ENCODE results near the gene TRIM71. TPM values are rescaled to one million over a fixed set of nuclear protein-coding genes. Genes with fewer than 3 reads are reported as not detected.
A peak's percentile ranks its signal among the peaks of the same experiment; 100 is the strongest.
"Not testable (repeated sequence)": the region's sequence is repeated elsewhere in the genome, so short reads cannot be mapped to it uniquely, and the experiment has no call there.

The TRIM71 gene
- total and polyA plus RNA-seq, 12 donors: 0.03 to 0.25 (median 0.17) TPM; not detected in 8

DNA sequence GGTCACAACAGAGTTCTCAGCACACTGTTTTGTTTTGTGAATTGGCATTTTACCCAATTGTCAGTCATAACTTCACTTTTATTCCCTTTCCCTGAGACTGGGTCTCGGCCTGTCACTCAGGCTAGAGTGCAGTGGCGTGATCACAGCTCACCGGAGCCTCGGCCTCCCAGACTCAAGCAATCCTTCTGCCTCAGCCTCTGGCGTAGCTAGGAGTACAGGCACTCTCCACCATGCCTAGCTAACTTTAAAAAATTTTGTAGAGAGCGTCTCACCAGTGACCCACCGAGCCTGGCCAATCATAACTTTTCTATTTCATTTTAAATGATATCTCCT is 26.5 kb downstream of the TRIM71 start:
- Histone ChIP-seq H3K4me3 (no peak overlapping the region), H3K27me3 (no peaks in the 10 kb centered on the region), H3K27ac (no peak overlapping the region), H3K36me3 (replicated peaks in 1 of 2) (no peaks in the 10 kb centered on the region), H3K9me3 (replicated peaks in 1 of 3) (no peaks in the 10 kb centered on the region), H3K4me1 (replicated peaks in 1 of 2) (peaks cover 0 to 5% of the 10 kb centered on the region in 2 donors)
- no peak for DNase-seq
- WGBS, 4 donors: 93 to 98% (median 96%) methylated on average over 7 of the region's 7 CpGs
- intact Hi-C loops (cut with DNase I): no loop called here
- TF ChIP-seq CTCF (IDR thresholded peaks at IDR 0.05) (no peak), POLR2A (IDR thresholded peaks at IDR 0.05) (no peak)

DNA sequence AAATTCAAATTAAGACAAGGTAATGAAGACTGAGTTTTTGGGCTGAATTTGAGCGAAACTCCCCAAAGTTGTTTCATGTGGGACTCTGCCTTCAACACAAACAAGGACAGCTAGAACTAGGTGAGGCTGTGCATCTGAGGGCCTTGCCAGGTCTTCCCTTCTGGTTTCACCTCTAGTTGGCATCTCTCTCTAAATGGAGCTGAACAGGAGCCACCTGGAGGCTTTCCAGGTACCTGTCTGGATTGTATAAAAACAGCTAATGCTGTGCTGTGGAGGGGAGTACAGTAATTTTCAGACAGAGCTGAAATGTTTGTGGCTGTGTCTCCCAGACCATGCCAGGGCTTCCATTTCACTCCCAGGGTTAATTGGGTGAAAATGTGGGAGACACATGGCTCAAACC is 27.1 kb downstream of the TRIM71 start:
- intact Hi-C loops (cut with DNase I): no loop called here
- DNase-seq: no peak
- H3K27me3 ChIP-seq: no peaks in the 10 kb centered on the region
- H3K4me3 ChIP-seq: no peak overlapping the region
- 96 to 100% (median 99%) methylated on average over 1 of the region's 1 CpG for WGBS, 4 donors
- TF ChIP-seq CTCF (IDR thresholded peaks at IDR 0.05) (no peak), POLR2A (IDR thresholded peaks at IDR 0.05) (no peak)
- H3K36me3 ChIP-seq (replicated peaks in 1 of 2): no peaks in the 10 kb centered on the region
- H3K27ac ChIP-seq: no peak overlapping the region
- no peaks in the 10 kb centered on the region for H3K9me3 ChIP-seq (replicated peaks in 1 of 3)
- H3K4me1 ChIP-seq (replicated peaks in 1 of 2): peaks cover 0 to 5% of the 10 kb centered on the region in 2 donors

DNA sequence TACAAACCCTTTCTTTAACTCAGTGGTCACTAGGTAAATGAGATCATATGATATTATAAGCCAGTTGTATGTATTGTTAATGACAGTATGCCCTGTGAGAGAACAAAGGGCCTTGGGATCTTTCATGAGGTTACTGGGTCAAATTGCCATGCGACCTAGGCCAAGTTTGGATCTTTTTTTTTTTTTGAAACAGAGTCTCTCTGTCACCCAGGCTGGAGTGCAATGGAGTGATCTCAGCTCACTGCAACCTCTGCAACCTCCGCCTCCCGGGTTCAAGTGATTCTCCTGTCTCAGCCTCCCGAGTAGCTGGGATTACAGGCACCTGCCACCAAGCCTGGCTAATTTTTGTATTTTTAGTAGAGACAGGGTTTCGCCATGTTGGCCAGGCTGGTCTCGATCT is 27.7 kb downstream of the TRIM71 start:
- intact Hi-C loops (cut with DNase I); H3K27ac ChIP-seq; H3K27me3 ChIP-seq; DNase-seq; H3K9me3 ChIP-seq (replicated peaks in 1 of 3); H3K36me3 ChIP-seq (replicated peaks in 1 of 2); H3K4me3 ChIP-seq; H3K4me1 ChIP-seq (replicated peaks in 1 of 2): not testable (repeated sequence)
- WGBS, 4 donors: 88 to 96% (median 91%) methylated on average over 6 of the region's 6 CpGs

- 88 to 94% (median 91%) methylated on average over 15 of the region's 15 CpGs for WGBS, 4 donors
- H3K27ac ChIP-seq; DNase-seq; intact Hi-C loops (cut with DNase I); H3K9me3 ChIP-seq (replicated peaks in 1 of 3); H3K4me1 ChIP-seq (replicated peaks in 1 of 2); H3K36me3 ChIP-seq (replicated peaks in 1 of 2); H3K27me3 ChIP-seq; H3K4me3 ChIP-seq: not testable (repeated sequence)
Measured at GRCh38 chr3:32847045-32847444, 29.2 kb downstream of the TRIM71 start.

DNA sequence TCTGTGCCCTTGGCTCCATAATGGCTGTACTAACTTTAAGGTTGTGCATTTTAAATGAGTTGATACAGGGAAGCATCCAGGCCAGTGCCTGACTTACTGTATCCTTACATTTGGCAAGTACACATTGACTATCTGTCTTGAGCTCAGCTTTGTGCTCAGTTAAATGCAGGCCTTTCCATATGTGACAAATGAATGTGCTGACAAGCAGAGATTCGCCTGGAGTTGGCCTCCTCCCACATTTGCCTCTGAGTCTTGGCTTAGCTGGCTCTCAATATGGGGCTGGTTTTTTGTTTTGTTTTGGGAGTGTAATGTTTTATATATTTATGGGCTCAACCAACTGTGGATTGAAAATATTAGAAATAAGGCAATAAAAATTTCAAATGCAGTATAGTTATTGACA is 29.7 kb downstream of the TRIM71 start:
- H3K27me3 ChIP-seq: no peaks in the 10 kb centered on the region
- peaks cover 0 to 5% of the 10 kb centered on the region in 2 donors for H3K4me1 ChIP-seq (replicated peaks in 1 of 2)
- H3K27ac ChIP-seq: no peak overlapping the region
- no peak for TF ChIP-seq CTCF (IDR thresholded peaks at IDR 0.05)
- TF ChIP-seq POLR2A (IDR thresholded peaks at IDR 0.05): no peak
- intact Hi-C loops (cut with DNase I): no loop called here
- no peak overlapping the region for H3K4me3 ChIP-seq
- WGBS, 4 donors: 34 to 57% (median 44%) methylated on average over 1 of the region's 1 CpG
- H3K36me3 ChIP-seq (replicated peaks in 1 of 2): no peaks in the 10 kb centered on the region
- DNase-seq: peak in 2 of 7 donors; percentile 20 to 26
- no peaks in the 10 kb centered on the region for H3K9me3 ChIP-seq (replicated peaks in 1 of 3)
